ENCODE measurements around the gene FIG4.

DNA sequence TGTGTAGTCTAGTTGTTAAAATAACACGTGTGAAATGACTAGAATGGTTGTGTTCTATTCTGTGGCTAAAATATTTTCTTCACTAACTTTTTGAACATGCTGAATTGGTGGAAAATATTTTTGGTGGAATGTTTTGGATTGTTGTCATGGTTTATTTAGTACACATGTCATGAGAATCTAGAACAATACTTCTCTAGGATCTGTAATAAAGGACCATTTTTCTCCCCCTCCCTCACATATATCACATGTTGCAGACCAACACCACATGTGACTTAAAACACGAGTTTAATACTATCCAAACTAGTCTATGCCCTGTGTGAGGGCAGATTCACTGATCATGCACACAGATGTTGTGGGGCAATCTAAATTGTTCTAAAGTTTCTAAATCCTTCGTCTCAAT lies 29.2 kb downstream of the FIG4 start:
- no peak for TF ChIP-seq POLR2A (IDR thresholded peaks at IDR 0.05)
- TF ChIP-seq, protein P1, sequence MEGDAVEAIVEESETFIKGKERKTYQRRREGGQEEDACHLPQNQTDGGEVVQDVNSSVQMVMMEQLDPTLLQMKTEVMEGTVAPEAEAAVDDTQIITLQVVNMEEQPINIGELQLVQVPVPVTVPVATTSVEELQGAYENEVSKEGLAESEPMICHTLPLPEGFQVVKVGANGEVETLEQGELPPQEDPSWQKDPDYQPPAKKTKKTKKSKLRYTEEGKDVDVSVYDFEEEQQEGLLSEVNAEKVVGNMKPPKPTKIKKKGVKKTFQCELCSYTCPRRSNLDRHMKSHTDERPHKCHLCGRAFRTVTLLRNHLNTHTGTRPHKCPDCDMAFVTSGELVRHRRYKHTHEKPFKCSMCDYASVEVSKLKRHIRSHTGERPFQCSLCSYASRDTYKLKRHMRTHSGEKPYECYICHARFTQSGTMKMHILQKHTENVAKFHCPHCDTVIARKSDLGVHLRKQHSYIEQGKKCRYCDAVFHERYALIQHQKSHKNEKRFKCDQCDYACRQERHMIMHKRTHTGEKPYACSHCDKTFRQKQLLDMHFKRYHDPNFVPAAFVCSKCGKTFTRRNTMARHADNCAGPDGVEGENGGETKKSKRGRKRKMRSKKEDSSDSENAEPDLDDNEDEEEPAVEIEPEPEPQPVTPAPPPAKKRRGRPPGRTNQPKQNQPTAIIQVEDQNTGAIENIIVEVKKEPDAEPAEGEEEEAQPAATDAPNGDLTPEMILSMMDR (IDR thresholded peaks at IDR 0.05), result no peak
